Neural progenitor cell (in vitro differentiated cells): ENCODE data around the gene TEX10.

Source experiments
- CTCF ChIP-seq: fragments of 200-600 bp; sonication (generic); IDR thresholded peaks from 2 replicates; pipeline ENCODE4 v1.5.1; 2017; ENCODE audit warnings: antibody characterized with exemption, mild to moderate bottlenecking
- EZH2 ChIP-seq: fragments of 200-600 bp; sonication (generic); IDR thresholded peaks from 2 replicates; pipeline ENCODE4 v1.6.1; 2017; ENCODE audit warnings: antibody characterized with exemption, mild to moderate bottlenecking, moderate library complexity

- TF ChIP-seq CTCF, result no peak
- no peak for TF ChIP-seq EZH2
These were observed 48.3 kb upstream of the TEX10 start for GRCh38 chr9:100401042-100401441.
